Psoas muscle (tissue), 8 donors: ENCODE data around the gene DMRT3. TPM values are rescaled to one million over a fixed set of nuclear protein-coding genes. Genes with fewer than 3 reads are reported as not detected.

Source experiments
- ATAC-seq, 4 donors: fragments of 200-7000 bp; cut with Tn5 transposase; one replicate each; pipeline ENCODE4 v1.9.1; 2020; ENCODE audit warnings: moderate library complexity in 3 of 4, mild to moderate bottlenecking in 2 of 4
- DNase-seq, 2 donors: peaks; one replicate each; pipeline ENCODE4 v3.0.0-alpha.2; 2020
- H3K27ac ChIP-seq: fragments of 200-600 bp; one replicate; pipeline ENCODE4 v1.8.0; 2022
- H3K27me3 ChIP-seq, 3 donors: fragments of 200-600 bp in 1 of 3; one replicate each; pipeline versions ENCODE4 v1.6.1 to v1.8.0; 2013 to 2022; ENCODE audit warnings: low read length in 2 of 3, mild to moderate bottlenecking in 2 of 3, moderate library complexity in 1 of 3; ENCODE audit not compliant: insufficient read depth in 3 of 3
- H3K36me3 ChIP-seq, 2 donors: fragments of 200-600 bp in 1 of 2; one replicate each; pipeline versions ENCODE4 v1.6.1 to v1.8.0; 2013 to 2022; ENCODE audit warnings: low read depth in 1 of 2, mild to moderate bottlenecking in 1 of 2, moderate library complexity in 1 of 2; ENCODE audit not compliant: insufficient read depth in 1 of 2
- H3K4me1 ChIP-seq: fragments of 200-600 bp; one replicate; pipeline ENCODE4 v1.8.0; 2022
- H3K4me3 ChIP-seq: fragments of 200-600 bp; one replicate; pipeline ENCODE4 v1.8.0; 2022; ENCODE audit warnings: mild to moderate bottlenecking
- H3K9me3 ChIP-seq: fragments of 200-600 bp; one replicate; pipeline ENCODE4 v1.8.0; 2022
- CTCF ChIP-seq: fragments of 200-600 bp; IDR thresholded peaks from one replicate; pipeline ENCODE4 v1.8.0; 2022; ENCODE audit warnings: antibody characterized with exemption
- WGBS, 3 donors: extraction: QIAGEN DNeasy Blood & Tissue Kit; methylation state at CpG; one replicate each; pipeline versions ENCODE4 v1.1.6 to v1.1.7; 2013; 5-methylcytosine and 5-hydroxymethylcytosine counted together
- intact Hi-C, 2 donors: fragments of 100-400 bp; cut with DNase I; formaldehyde crosslinking; loops; one replicate each; pipeline versions ENCODE4 v1.11.0 to v1.14.2; 2022
- polyA plus RNA-seq, 3 donors: library from polyadenylated mRNA; stranded (reverse); fragments of 200-250 nt; gene quantifications; one replicate each; pipeline ENCODE4 v1.2.3, GENCODE V29; 2013
- total RNA-seq, 4 donors: library from RNA; stranded (reverse); fragmentation: NEBNext Ultra II Directional in 2 of 4; extraction: Animal tissue kit (Norgen Biotek cat#: 25700) in 2 of 4; gene quantifications; one replicate each; pipeline versions ENCODE4 v1.2.1 to v1.2.4, GENCODE V29; 2021 to 2023
- donor health status: healthy with polysubstance abuse.
- donor health status: DM: no; HTN: no; CAD: no; lungs with moderate emphysema.
- donor health status: Bipolar disorder and iron deficiency.
- donor health status: healthy.
- donor health status: DM: yes; HTN: yes; CAD: no.
- donor health status: DM: no; HTN: no; CAD: no.
- donor health status: DM: no; HTN: no; CAD: no.
- donor health status: DM: yes; HTN: yes; CAD: no.

The DMRT3 gene
- total and polyA plus RNA-seq, 7 donors: 0.03 to 0.44 (median 0.12) TPM; not detected in 1

GRCh38 chr9:980640-981039, 4.2 kb downstream of the DMRT3 start:
- DNase-seq (no peak), ATAC-seq (no peak)
- TF ChIP-seq CTCF: no peak
- WGBS, 3 donors: 45 to 49% (median 47%) methylated on average over 4 of the region's 4 CpGs
- Histone ChIP-seq H3K9me3 (no peaks in the 10 kb centered on the region), H3K27ac (no peak overlapping the region), H3K36me3 (no peaks in the 10 kb centered on the region), H3K4me3 (no peak overlapping the region), H3K4me1 (peaks cover 8% of the 10 kb centered on the region), H3K27me3 (peaks cover 5 to 62% (median 13%) of the 10 kb centered on the region in 3 donors)
- intact Hi-C loops: no loop called here

- DNase-seq: no peak
- WGBS, 3 donors: 54 to 72% (median 66%) methylated on average over 14 to 16 of the region's 16 CpGs
- intact Hi-C loops: no loop called here
- Histone ChIP-seq H3K27ac (no peak overlapping the region), H3K9me3 (no peaks in the 10 kb centered on the region), H3K4me1 (peaks cover 3% of the 10 kb centered on the region), H3K27me3 (peaks cover 5 to 58% (median 10%) of the 10 kb centered on the region in 3 donors), H3K4me3 (no peak overlapping the region), H3K36me3 (no peaks in the 10 kb centered on the region)
- no peak for TF ChIP-seq CTCF
- ATAC-seq: no peak
Measured at GRCh38 chr9:981491-981898, 5.0 kb downstream of the DMRT3 start.

- intact Hi-C loops: no loop called here
- WGBS, 3 donors: 68 to 70% (median 69%) methylated on average over 15 of the region's 15 CpGs
- Histone ChIP-seq H3K9me3 (no peaks in the 10 kb centered on the region), H3K36me3 (no peaks in the 10 kb centered on the region), H3K4me1 (no peaks in the 10 kb centered on the region), H3K27me3 (peaks cover 0 to 47% (median 8%) of the 10 kb centered on the region in 3 donors), H3K4me3 (no peak overlapping the region), H3K27ac (no peak overlapping the region)
- no peak for DNase-seq
- ATAC-seq: no peak
- TF ChIP-seq CTCF: no peak
Measured at GRCh38 chr9:982394-983230, 6.2 kb downstream of the DMRT3 start.

GRCh38 chr9:994005-994404, 17.6 kb downstream of the DMRT3 start:
- ATAC-seq: no peak
- no peaks in the 10 kb centered on the region for H3K36me3 ChIP-seq

More at GRCh38 chr9:994005-994404, 17.6 kb downstream of the DMRT3 start:
- DNase-seq: no peak
- H3K4me3 ChIP-seq: no peak overlapping the region
- H3K27me3 ChIP-seq: peaks cover 0 to 10% (median 0%) of the 10 kb centered on the region in 3 donors
- no peak overlapping the region for H3K27ac ChIP-seq
- no peaks in the 10 kb centered on the region for H3K4me1 ChIP-seq
- no peak for TF ChIP-seq CTCF
- no peaks in the 10 kb centered on the region for H3K9me3 ChIP-seq
- intact Hi-C loops: loop anchor here in 1 of 2 donors (10.0 kb wide), 1 partner anchor 379 kb away; no protein-coding TSS in a partner anchor
- 76 to 85% (median 81%) methylated on average over 4 of the region's 4 CpGs for WGBS, 3 donors
